K562 (cell line): Measurements from ENCODE around the gene AQP2. TPM values are rescaled to one million over a fixed set of nuclear protein-coding genes. Genes with fewer than 3 reads are reported as not detected.

Experiments
- ATAC-seq: fragments of 200-7000 bp; cut with Tn5 transposase; 3 replicates; pipeline ENCODE4 v1.9.1; 2020; ENCODE audit warnings: moderate library complexity
- BruUV-seq: library from RNA; stranded (reverse); fragments of 400-500 nt; replicated peaks from 2 replicates; lab custom pipeline; 2021; lab: Mats Ljungman, UMichigan
- CTCF ChIA-PET: fragments of 300-600 bp; formaldehyde crosslinking; extraction: SDS; loops from one replicate; lab custom pipeline; 2021; ENCODE audit warnings: low intra/inter-chr PET ratio; lab: Yijun Ruan, JAX
- POLR2A ChIA-PET: fragments of 300-600, 350-650 bp; sonication (Branson Sonifier 250); formaldehyde crosslinking; extraction: SDS; loops from one replicate; lab custom pipeline; 2021; ENCODE audit warnings: antibody characterized with exemption, inconsistent platforms; lab: Yijun Ruan, JAX
- DNase-seq, 4 experiments: peaks; one replicate each; pipeline versions ENCODE4 v3.0.0 to v3.0.0-alpha.2; 2011 to 2018; ENCODE audit warnings: low spot score in 3 of 4, mixed read lengths in 3 of 4; ENCODE audit errors: extremely low read depth in 1 of 4
- FAIRE-seq: peaks from 2 replicates; lab custom pipeline; 2011; peaks lifted over from hg19 to GRCh38; lab: Jason Lieb, UNC
- H2AFZ ChIP-seq: 2 replicates; pipeline ENCODE4 v1.6.0; 2011; ENCODE audit warnings: low read depth, low read length, control low read depth, inconsistent platforms
- H3K27ac ChIP-seq: fragments of 200-600 bp; 3 replicates; pipeline ENCODE4 v1.8.0; 2011; ENCODE audit warnings: low read depth, mild to moderate bottlenecking, control low read depth, inconsistent platforms, low read length, moderate library complexity, mixed read lengths; ENCODE audit errors: extremely low read depth
- H3K27me3 ChIP-seq, 2 experiments: fragments of 300-600 bp in 1 of 2; 2 replicates in 1 of 2; 3 replicates in 1 of 2; pipeline versions ENCODE4 v1.6.0 to v1.8.0; 2011; ENCODE audit warnings: inconsistent platforms in 2 of 2, low read length in 2 of 2, mild to moderate bottlenecking in 1 of 2, mixed read lengths in 1 of 2, moderate library complexity in 1 of 2; ENCODE audit not compliant: control insufficient read depth in 2 of 2, insufficient read depth in 2 of 2
- H3K36me3 ChIP-seq: fragments of 300-600 bp; 3 replicates; pipeline ENCODE4 v1.8.0; 2011; ENCODE audit warnings: mild to moderate bottlenecking, low read length, inconsistent platforms; ENCODE audit not compliant: control insufficient read depth, insufficient read depth
- H3K4me1 ChIP-seq, 2 experiments: fragments of 200-600 bp in 1 of 2; replicated peaks in 1 of 2; 2 replicates in 1 of 2; 3 replicates in 1 of 2; pipeline versions ENCODE4 v1.5.1 to v1.8.0; 2011; ENCODE audit warnings: inconsistent platforms in 2 of 2, low read length in 2 of 2, mild to moderate bottlenecking in 1 of 2, mixed read lengths in 1 of 2, moderate library complexity in 1 of 2; ENCODE audit not compliant: control insufficient read depth in 2 of 2, insufficient read depth in 2 of 2
- H3K4me2 ChIP-seq: 2 replicates; pipeline ENCODE4 v1.6.1; 2011; ENCODE audit warnings: low read length, control low read depth, inconsistent platforms, mixed read lengths; ENCODE audit not compliant: insufficient read depth
- H3K4me3 ChIP-seq: fragments of 200-600 bp; sonication (generic), shearing (Covaris generic); 2 replicates; pipeline ENCODE4 v1.5.1; 2016; ENCODE audit warnings: control low read depth, inconsistent platforms
- H3K79me2 ChIP-seq: fragments of 200-600 bp; 3 replicates; pipeline ENCODE4 v1.8.0; 2011; ENCODE audit warnings: low read length, inconsistent platforms; ENCODE audit not compliant: control insufficient read depth, insufficient read depth
- H3K9ac ChIP-seq, 2 experiments: 2 replicates each; pipeline versions ENCODE4 v1.6.0 to v1.6.1; 2011; ENCODE audit warnings: low read depth in 2 of 2, low read length in 2 of 2, control low read depth in 1 of 2, inconsistent platforms in 1 of 2, mild to moderate bottlenecking in 1 of 2, mixed read lengths in 1 of 2; ENCODE audit not compliant: insufficient read depth in 1 of 2
- H3K9me1 ChIP-seq: one replicate; pipeline ENCODE4 v1.6.0; 2011; ENCODE audit warnings: inconsistent platforms, mild to moderate bottlenecking, low read length, moderate library complexity; ENCODE audit not compliant: control insufficient read depth, insufficient read depth
- H3K9me3 ChIP-seq: replicated peaks from 2 replicates; pipeline ENCODE4 v1.5.1; 2011; ENCODE audit warnings: low read depth, low read length, inconsistent platforms; ENCODE audit not compliant: control insufficient read depth, insufficient read depth
- H4K20me1 ChIP-seq: replicated peaks from 2 replicates; pipeline ENCODE4 v1.6.1; 2011; ENCODE audit warnings: low read length, inconsistent platforms, mixed read lengths; ENCODE audit not compliant: control insufficient read depth, insufficient read depth
- ARID3B ChIP-seq: fragments of 250-450 bp; sonication (Bioruptor Pico); IDR thresholded peaks from 2 replicates; pipeline ENCODE4 v1.4.0; 2020; ENCODE audit warnings: borderline replicate concordance
- EP300 ChIP-seq: IDR thresholded peaks from 2 replicates; pipeline ENCODE4 v1.6.1; 2012; ENCODE audit warnings: low read length, improper control_type of control experiment
- HDAC8 ChIP-seq: fragments of 450-650 bp; IDR thresholded peaks from 2 replicates; pipeline ENCODE4 v1.6.1; 2016; ENCODE audit warnings: mild to moderate bottlenecking, missing genetic modification characterization, moderate library complexity, missing compliant biosample characterization
- SAFB2 ChIP-seq: fragments of 200-400 bp; formaldehyde crosslinking; IDR thresholded peaks from 2 replicates; pipeline ENCODE4 v1.6.1; 2018; ENCODE audit warnings: borderline replicate concordance, low read length, low read depth, moderate library complexity; ENCODE audit not compliant: severe bottlenecking
- ZNF212 ChIP-seq: fragments of 450-650 bp; formaldehyde crosslinking; IDR thresholded peaks from 2 replicates; pipeline ENCODE4 v1.4.0; 2020; ENCODE audit warnings: mild to moderate bottlenecking
- WGBS: fragments of 100-300 bp; shearing (Covaris generic); methylation state at CpG from one replicate; pipeline ENCODE4 v1.1.6; 2016; ENCODE audit warnings: low coverage, mixed read lengths; ENCODE audit not compliant: insufficient coverage; ENCODE audit errors: missing lambda C conversion rate; 5-methylcytosine and 5-hydroxymethylcytosine counted together
- in situ Hi-C: fragments of 300-500 bp; cut with MboI; formaldehyde crosslinking; loops from 4 replicates; pipeline ENCODE4 v1.15.0; 2018; ENCODE audit warnings: inconsistent platforms, mixed read lengths
- intact Hi-C: fragments of 100-400 bp; cut with micrococcal nuclease; formaldehyde crosslinking; loops from 2 replicates; pipeline ENCODE4 v1.14.2; 2022
- polyA plus RNA-seq, 8 experiments: library from polyadenylated mRNA; depleted of rRNA in 4 of 8; stranded (reverse) in 5 of 8; unstranded in 3 of 8; fragments of >200 nt; fragmentation: Nextera tagmentation in 2 of 8; fragmentation: Illumina TruSeq in 1 of 8; extraction: Ambion mirVana in 2 of 8; extraction: Trizol in 1 of 8; gene quantifications; 2 replicates each; pipeline versions ENCODE4 v1.2.1 to v1.2.3, GENCODE V29; 2011 to 2014; ENCODE audit warnings: inconsistent platforms in 1 of 8, missing spikeins in 1 of 8
- total RNA-seq, 7 experiments: library from RNA; depleted of rRNA in 6 of 7; stranded (reverse); fragments of >200 nt in 6 of 7; fragmentation: Illumina TruSeq in 2 of 7; extraction: Trizol in 2 of 7; gene quantifications; 2 replicates each; pipeline versions ENCODE4 v1.2.1 to v1.2.3, GENCODE V29; 2011 to 2021; ENCODE audit warnings: low replicate concordance in 1 of 7

The AQP2 gene
- total and polyA plus RNA-seq, 9 of the 15 experiments (the other 6 are each of a cell fraction or from before 2014, with no cell fraction given), result not detected

GRCh38 chr12:49903351-49903699 is 47.2 kb upstream of the AQP2 start:
- Histone ChIP-seq H3K79me2 (no peaks in the 10 kb centered on the region), H3K27me3 (peaks cover 4 to 17% of the 10 kb centered on the region in 2 experiments; a peak in 3 of 5 replicates), H3K4me1 (peaks cover 22 to 31% of the 10 kb centered on the region in 2 experiments), H3K4me3 (no peak overlapping the region), H3K9ac (no peak overlapping the region), H3K4me2 (no peak overlapping the region)
- POLR2A ChIA-PET, result no interaction called here
- no peak for TF ChIP-seq ARID3B (CRISPR knock-in tag)
- TF ChIP-seq EP300, result no peak
- no peak for TF ChIP-seq HDAC8
- TF ChIP-seq ZNF212 (CRISPR knock-in tag), result no peak
- TF ChIP-seq SAFB2, result no peak
- TF ChIP-seq, all 486 proteins: peak for 0
- Histone ChIP-seq H2AFZ (no peak overlapping the region), H4K20me1 (no peaks in the 10 kb centered on the region), H3K36me3 (no peaks in the 10 kb centered on the region), H3K9me3 (no peaks in the 10 kb centered on the region), H3K9me1 (no peaks in the 10 kb centered on the region), H3K27ac (no peak overlapping the region)
- in situ Hi-C loops (no loop called here), intact Hi-C loops (no loop called here)
- BruUV-seq, result no TSS peak
- WGBS, result 25% methylated on average over 10 of the region's 12 CpGs
- FAIRE-seq (no peak), ATAC-seq (no peak), DNase-seq (no peak)
- CTCF ChIA-PET, result no interaction called here
